Right hindlimb (tissue), 1 donor: ENCODE measurements around the gene ZNF573.

Experiments used
- DNase-seq: peaks from one replicate; pipeline ENCODE4 v3.0.0-alpha.2; 2018

ZNF573 gene

GRCh38 chr19:37692956-37693620 is 86.3 kb downstream of the ZNF573 start:
- no peak for DNase-seq

- DNase-seq: peak; percentile 94
Observed at GRCh38 chr19:37691881-37692504, 87.4 kb downstream of the ZNF573 start.
